Activated CD4-positive, alpha-beta memory T cell treated with anti-CD3 and anti-CD28 coated beads for 36 hours (primary cell): ENCODE data around the gene ASTL. TPM values are rescaled to one million over a fixed set of nuclear protein-coding genes. Genes with fewer than 3 reads are reported as not detected.
A peak's percentile ranks its signal among the peaks of the same experiment; 100 is the strongest.

Experiments
- CTCF ChIA-PET: fragments of 350-600 bp; sonication (Branson Sonifier 250); formaldehyde crosslinking; loops from one replicate; lab custom pipeline; 2021; ENCODE audit warnings: antibody characterized with exemption, inconsistent platforms; lab: Charles Lee
- POLR2A ChIA-PET: fragments of 350-600 bp; sonication (Branson Sonifier 250); formaldehyde crosslinking; loops from one replicate; lab custom pipeline; 2021; ENCODE audit warnings: antibody characterized with exemption; lab: Charles Lee
- DNase-seq: peaks from one replicate; pipeline ENCODE4 v3.0.0-alpha.2; 2020
- H3K27ac Mint-ChIP-seq: one replicate; pipeline ENCODE4 v1.8.0; 2021; ENCODE audit warnings: mixed read lengths
- H3K27me3 Mint-ChIP-seq: one replicate; pipeline ENCODE4 v1.8.0; 2021; ENCODE audit warnings: mixed read lengths
- H3K36me3 Mint-ChIP-seq: one replicate; pipeline ENCODE4 v1.8.0; 2021; ENCODE audit warnings: mixed read lengths
- H3K4me1 Mint-ChIP-seq: one replicate; pipeline ENCODE4 v1.8.0; 2021; ENCODE audit warnings: low read depth, mixed read lengths
- H3K4me3 Mint-ChIP-seq: one replicate; pipeline ENCODE4 v1.8.0; 2021; ENCODE audit warnings: mild to moderate bottlenecking, mixed read lengths
- H3K9me3 Mint-ChIP-seq: one replicate; pipeline ENCODE4 v1.8.0; 2021; ENCODE audit warnings: mixed read lengths
- intact Hi-C: fragments of 100-400 bp; cut with micrococcal nuclease; formaldehyde crosslinking; loops from one replicate; pipeline ENCODE4 v1.15.1; 2023
- total RNA-seq, 2 experiments: library from RNA; stranded (reverse); gene quantifications; one replicate each; pipeline ENCODE4 v1.2.3, GENCODE V29; 2021

Gene ASTL
- total RNA-seq, 2 experiments from 2014 or later = 1.8 to 2.4 TPM

GRCh38 chr2:96116879-96117533 is 21.3 kb downstream of the ASTL start:
- intact Hi-C loops = loop anchor here (5.0 kb wide), 1 partner anchor 125 kb away; the partner anchor contains the start of gene ANKRD36C
- DNase-seq = peak; percentile 69
- no peak overlapping the region for H3K27ac Mint-ChIP-seq
- no peaks in the 10 kb centered on the region for H3K9me3 Mint-ChIP-seq
- no peaks in the 10 kb centered on the region for H3K36me3 Mint-ChIP-seq
- peaks cover 13% of the 10 kb centered on the region for H3K4me1 Mint-ChIP-seq
- H3K4me3 Mint-ChIP-seq = peak overlapping the region; percentile 39
- H3K27me3 Mint-ChIP-seq = peaks cover 41% of the 10 kb centered on the region
- POLR2A ChIA-PET = interaction anchor here (1.0 to 2.2 kb wide), 3 partner anchors 14 to 57 kb away, joined by 3 to 6 read pairs (median 4); no protein-coding TSS in a partner anchor
- CTCF ChIA-PET = interaction anchor here (0.6 to 6.0 kb wide), 39 partner anchors 9 to 741 kb away, joined by 3 to 68 read pairs (median 4); partner anchors contain the start of genes ANKRD36C, ANKRD39, ASTL and CIAO1

GRCh38 chr2:96116424-96116878 is 21.9 kb downstream of the ASTL start, which contains the start of gene ADRA2B:
ADRA2B (minus strand) TSS chr2:96116571; CDS start chr2:96116149, 422 bp downstream.
- POLR2A ChIA-PET = interaction anchor here (1.2 to 2.2 kb wide), 2 partner anchors 15 to 58 kb away, joined by 3 to 6 read pairs; no protein-coding TSS in a partner anchor

GRCh38 chr2:96115631-96116423 is 22.5 kb downstream of the ASTL start:
- ChIA-PET POLR2A (interaction anchor here (2.2 kb wide), 1 partner anchor 59 kb away, joined by 6 read pairs; no protein-coding TSS in a partner anchor), CTCF (interaction anchor here (1.0 to 6.0 kb wide), 13 partner anchors 8 to 135 kb away, joined by 3 to 68 read pairs (median 7); partner anchors contain the start of genes ANKRD36C, ASTL and STARD7)
- H3K27ac Mint-ChIP-seq = peak overlapping the region; percentile 42
- H3K4me1 Mint-ChIP-seq = peaks cover 13% of the 10 kb centered on the region
- no peak for DNase-seq
- intact Hi-C loops = loop anchor here (5.0 kb wide), 1 partner anchor 124 kb away; the partner anchor contains the start of gene ANKRD36C
- H3K27me3 Mint-ChIP-seq = peaks cover 30% of the 10 kb centered on the region
- H3K4me3 Mint-ChIP-seq = peak overlapping the region; percentile 63
- H3K36me3 Mint-ChIP-seq = no peaks in the 10 kb centered on the region
- H3K9me3 Mint-ChIP-seq = no peaks in the 10 kb centered on the region

More at GRCh38 chr2:96116424-96116878, 21.9 kb downstream of the ASTL start, which contains the start of gene ADRA2B:
- Mint-ChIP-seq H3K27me3 (peaks cover 36% of the 10 kb centered on the region), H3K9me3 (no peaks in the 10 kb centered on the region), H3K36me3 (no peaks in the 10 kb centered on the region), H3K4me3 (peak within 1 kb of the TSS; percentile 63), H3K4me1 (peaks cover 13% of the 10 kb centered on the region), H3K27ac (peak within 1 kb of the TSS; percentile 42)
- CTCF ChIA-PET = interaction anchor here (0.6 to 6.0 kb wide), 37 partner anchors 8 to 741 kb away, joined by 3 to 68 read pairs (median 5); partner anchors contain the start of genes ANKRD36C, ANKRD39, ASTL and CIAO1
- intact Hi-C loops = loop anchor here (5.0 kb wide), 1 partner anchor 124 kb away; the partner anchor contains the start of gene ANKRD36C
- peak; percentile 85 for DNase-seq

- intact Hi-C loops = loop anchor here (5.0 kb wide), 1 partner anchor 123 kb away; the partner anchor contains the start of gene ANKRD36C
- no peak for DNase-seq
- peaks cover 13% of the 10 kb centered on the region for H3K4me1 Mint-ChIP-seq
- H3K4me3 Mint-ChIP-seq = peak overlapping the region; percentile 63
- ChIA-PET CTCF (interaction anchor here (2.3 to 6.0 kb wide), 3 partner anchors 59 to 123 kb away, joined by 14 to 68 read pairs (median 46); partner anchors contain the start of gene ANKRD36C), POLR2A (no interaction called here)
- no peaks in the 10 kb centered on the region for H3K36me3 Mint-ChIP-seq
- no peaks in the 10 kb centered on the region for H3K9me3 Mint-ChIP-seq
- H3K27me3 Mint-ChIP-seq = peaks cover 23% of the 10 kb centered on the region
- no peak overlapping the region for H3K27ac Mint-ChIP-seq
These were observed 23.3 kb downstream of the ASTL start for GRCh38 chr2:96114903-96115581.

- Mint-ChIP-seq H3K4me3 (no peak overlapping the region), H3K36me3 (no peaks in the 10 kb centered on the region), H3K27ac (no peak overlapping the region), H3K9me3 (no peaks in the 10 kb centered on the region), H3K27me3 (peaks cover 19% of the 10 kb centered on the region), H3K4me1 (peaks cover 13% of the 10 kb centered on the region)
- ChIA-PET POLR2A (no interaction called here), CTCF (interaction anchor here (2.3 to 6.0 kb wide), 2 partner anchors 61 to 122 kb away, joined by 14 to 46 read pairs; partner anchors contain the start of gene ANKRD36C)
- intact Hi-C loops = no loop called here
- DNase-seq = no peak
These were observed 23.8 kb downstream of the ASTL start for GRCh38 chr2:96114546-96114902.

GRCh38 chr2:96113951-96114350 is 24.4 kb downstream of the ASTL start:
- DNase-seq = no peak
- Mint-ChIP-seq H3K27ac (no peak overlapping the region), H3K36me3 (no peaks in the 10 kb centered on the region), H3K4me1 (peaks cover 13% of the 10 kb centered on the region), H3K4me3 (no peak overlapping the region), H3K9me3 (no peaks in the 10 kb centered on the region), H3K27me3 (peaks cover 15% of the 10 kb centered on the region)
- intact Hi-C loops = no loop called here
- CTCF ChIA-PET = interaction anchor here (0.6 to 6.0 kb wide), 6 partner anchors 21 to 122 kb away, joined by 3 to 46 read pairs (median 6); partner anchors contain the start of genes ANKRD36C and ASTL
- POLR2A ChIA-PET = no interaction called here

GRCh38 chr2:96113367-96113677 is 25.0 kb downstream of the ASTL start:
- CTCF ChIA-PET = interaction anchor here (0.6 to 2.3 kb wide), 6 partner anchors 22 to 121 kb away, joined by 3 to 14 read pairs (median 3); partner anchors contain the start of gene ASTL

GRCh38 chr2:96112501-96113366 is 25.6 kb downstream of the ASTL start:
- DNase-seq = no peak
- no peak overlapping the region for H3K4me3 Mint-ChIP-seq
- POLR2A ChIA-PET = no interaction called here
- H3K36me3 Mint-ChIP-seq = no peaks in the 10 kb centered on the region
- intact Hi-C loops = no loop called here
- H3K27me3 Mint-ChIP-seq = peaks cover 6% of the 10 kb centered on the region
- peaks cover 13% of the 10 kb centered on the region for H3K4me1 Mint-ChIP-seq
- no peak overlapping the region for H3K27ac Mint-ChIP-seq
- CTCF ChIA-PET = interaction anchor here (1.2 to 2.3 kb wide), 4 partner anchors 26 to 120 kb away, joined by 3 to 14 read pairs (median 9); partner anchors contain the start of gene ASTL
- no peaks in the 10 kb centered on the region for H3K9me3 Mint-ChIP-seq

More at GRCh38 chr2:96113367-96113677, 25.0 kb downstream of the ASTL start:
- DNase-seq = peak; percentile 50
- intact Hi-C loops = no loop called here
- H3K27me3 Mint-ChIP-seq = peaks cover 9% of the 10 kb centered on the region
- no peaks in the 10 kb centered on the region for H3K36me3 Mint-ChIP-seq
- peaks cover 13% of the 10 kb centered on the region for H3K4me1 Mint-ChIP-seq
- no peaks in the 10 kb centered on the region for H3K9me3 Mint-ChIP-seq
- POLR2A ChIA-PET = no interaction called here
- H3K4me3 Mint-ChIP-seq = no peak overlapping the region
- H3K27ac Mint-ChIP-seq = no peak overlapping the region

GRCh38 chr2:96111823-96112500 is 26.3 kb downstream of the ASTL start:
- Mint-ChIP-seq H3K27ac (no peak overlapping the region), H3K9me3 (no peaks in the 10 kb centered on the region), H3K27me3 (peaks cover 6% of the 10 kb centered on the region), H3K4me1 (peaks cover 7% of the 10 kb centered on the region), H3K36me3 (no peaks in the 10 kb centered on the region), H3K4me3 (no peak overlapping the region)
- peak; percentile 22 for DNase-seq
- CTCF ChIA-PET = interaction anchor here (1.1 to 1.9 kb wide), 3 partner anchors 27 to 119 kb away, joined by 4 to 10 read pairs (median 8); partner anchors contain the start of gene ASTL
- POLR2A ChIA-PET = no interaction called here
- intact Hi-C loops = no loop called here

- no peak for DNase-seq
- POLR2A ChIA-PET = no interaction called here
- H3K36me3 Mint-ChIP-seq = no peaks in the 10 kb centered on the region
- CTCF ChIA-PET = interaction anchor here (1.1 to 1.6 kb wide), 2 partner anchors 63 to 119 kb away, joined by 4 to 8 read pairs; no protein-coding TSS in a partner anchor
- intact Hi-C loops = no loop called here
- H3K4me1 Mint-ChIP-seq = peaks cover 7% of the 10 kb centered on the region
- H3K4me3 Mint-ChIP-seq = no peak overlapping the region
- H3K27ac Mint-ChIP-seq = no peak overlapping the region
- H3K27me3 Mint-ChIP-seq = peaks cover 6% of the 10 kb centered on the region
- H3K9me3 Mint-ChIP-seq = peaks cover under 1% of the 10 kb centered on the region
These were observed 27.1 kb downstream of the ASTL start for GRCh38 chr2:96111257-96111640.
